GM23338 (cell line): ENCODE measurements around the gene THADA. TPM values are rescaled to one million over a fixed set of nuclear protein-coding genes. Genes with fewer than 3 reads are reported as not detected.

Experiments used
- ATAC-seq: fragments of 200-7000 bp; cut with Tn5 transposase; 3 replicates; pipeline ENCODE4 v1.9.1; 2020
- DNase-seq: peaks from one replicate; pipeline ENCODE4 v3.0.0-alpha.2; 2015; ENCODE audit warnings: low spot score
- H2AFZ ChIP-seq: fragments of 200-600 bp; sonication (generic); 2 replicates; pipeline ENCODE4 v1.8.0; 2016; ENCODE audit warnings: antibody characterized with exemption, mild to moderate bottlenecking, moderate library complexity
- H3F3A ChIP-seq: fragments of 200-600 bp; sonication (generic); replicated peaks from 2 replicates; pipeline ENCODE4 v1.8.0; 2017; ENCODE audit warnings: antibody characterized with exemption, mixed run types, low read depth
- H3K27ac ChIP-seq: fragments of 200-600 bp; sonication (generic); 2 replicates; pipeline ENCODE4 v1.6.1; 2016; ENCODE audit warnings: low read depth
- H3K27me3 ChIP-seq: fragments of 200-600 bp; sonication (generic); 2 replicates; pipeline ENCODE4 v1.8.0; 2016; ENCODE audit warnings: mild to moderate bottlenecking, mixed run types, moderate library complexity; ENCODE audit not compliant: insufficient read depth
- H3K36me3 ChIP-seq: fragments of 200-600 bp; sonication (generic); 2 replicates; pipeline ENCODE4 v1.8.0; 2016; ENCODE audit warnings: mild to moderate bottlenecking; ENCODE audit not compliant: insufficient read depth
- H3K4me1 ChIP-seq: fragments of 200-600 bp; sonication (generic); 2 replicates; pipeline ENCODE4 v1.8.0; 2016; ENCODE audit warnings: mild to moderate bottlenecking, moderate library complexity; ENCODE audit not compliant: insufficient read depth
- H3K4me2 ChIP-seq: fragments of 200-600 bp; sonication (generic); 2 replicates; pipeline ENCODE4 v1.7.1; 2017; ENCODE audit warnings: mixed run types
- H3K4me3 ChIP-seq: fragments of 200-600 bp; sonication (generic); 2 replicates; pipeline ENCODE4 v1.6.1; 2016; ENCODE audit warnings: mixed run types
- H3K79me2 ChIP-seq: fragments of 200-600 bp; sonication (generic); replicated peaks from 2 replicates; pipeline ENCODE4 v1.8.0; 2017; ENCODE audit warnings: mild to moderate bottlenecking; ENCODE audit not compliant: insufficient read depth
- H3K9me2 ChIP-seq: fragments of 200-600 bp; sonication (generic); 2 replicates; pipeline ENCODE4 v1.8.0; 2017; ENCODE audit not compliant: insufficient read depth
- H4K20me1 ChIP-seq: fragments of 200-600 bp; sonication (generic); replicated peaks from 2 replicates; pipeline ENCODE4 v1.8.0; 2017; ENCODE audit warnings: mild to moderate bottlenecking; ENCODE audit not compliant: insufficient read depth
- H3K27ac Mint-ChIP-seq: 2 replicates; pipeline ENCODE4 v1.8.0; 2020; ENCODE audit warnings: inconsistent platforms, mild to moderate bottlenecking, moderate library complexity, mixed read lengths
- H3K27me3 Mint-ChIP-seq: 3 replicates; pipeline ENCODE4 v1.8.0; 2022; ENCODE audit warnings: low read depth, mild to moderate bottlenecking, moderate library complexity, mixed read lengths, inconsistent platforms; ENCODE audit not compliant: insufficient read depth, poor library complexity
- H3K36me3 Mint-ChIP-seq: 3 replicates; pipeline ENCODE4 v1.8.0; 2021; ENCODE audit warnings: low read depth, mild to moderate bottlenecking, inconsistent platforms, moderate library complexity, mixed read lengths
- H3K4me1 Mint-ChIP-seq: 3 replicates; pipeline ENCODE4 v1.8.0; 2020; ENCODE audit warnings: mild to moderate bottlenecking, inconsistent platforms, mixed read lengths
- H3K4me3 Mint-ChIP-seq: 3 replicates; pipeline ENCODE4 v1.8.0; 2021; ENCODE audit warnings: moderate library complexity, mild to moderate bottlenecking, inconsistent platforms, mixed read lengths
- H3K9me3 Mint-ChIP-seq: 3 replicates; pipeline ENCODE4 v1.8.0; 2020; ENCODE audit warnings: moderate library complexity, mild to moderate bottlenecking, inconsistent platforms, mixed read lengths
- CREB1 ChIP-seq: fragments of 250-450 bp; sonication (Bioruptor Pico); IDR thresholded peaks from 2 replicates; pipeline ENCODE4 v1.5.0; 2020; ENCODE audit warnings: low read depth, mild to moderate bottlenecking, moderate library complexity
- EZH2 ChIP-seq: fragments of 200-600 bp; sonication (generic); IDR thresholded peaks from one replicate; pipeline ENCODE4 v1.8.0; 2017; ENCODE audit warnings: antibody characterized with exemption, mild to moderate bottlenecking, low read depth; ENCODE audit not compliant: unreplicated experiment
- EZH2phosphoT487 ChIP-seq: fragments of 200-600 bp; sonication (generic); IDR thresholded peaks from one replicate; pipeline ENCODE4 v1.8.1; 2018; ENCODE audit warnings: antibody characterized with exemption; ENCODE audit not compliant: unreplicated experiment
- JUNB ChIP-seq: IDR thresholded peaks from one replicate; pipeline ENCODE4 v1.6.1; 2016; ENCODE audit warnings: antibody characterized with exemption; ENCODE audit not compliant: unreplicated experiment
- NANOG ChIP-seq: IDR thresholded peaks from 2 replicates; pipeline ENCODE4 v1.6.1; 2016; ENCODE audit warnings: antibody characterized with exemption, borderline replicate concordance
- POLR2AphosphoS5 ChIP-seq: IDR thresholded peaks from 2 replicates; pipeline ENCODE4 v1.6.1; 2016; ENCODE audit warnings: antibody characterized with exemption, low read depth
- STAT1 ChIP-seq: IDR thresholded peaks from one replicate; pipeline ENCODE4 v1.6.1; 2016; ENCODE audit warnings: antibody characterized with exemption; ENCODE audit not compliant: unreplicated experiment
- ZNF114 ChIP-seq: fragments of 250-450 bp; sonication (Bioruptor Pico); IDR thresholded peaks from 2 replicates; pipeline ENCODE4 v1.5.0; 2020; ENCODE audit warnings: mild to moderate bottlenecking, moderate library complexity
- ZNF331 ChIP-seq: fragments of 250-450 bp; sonication (Bioruptor Pico); IDR thresholded peaks from 2 replicates; pipeline ENCODE4 v1.5.0; 2020; ENCODE audit warnings: low read depth, mild to moderate bottlenecking, moderate library complexity
- polyA plus RNA-seq: library from polyadenylated mRNA; unstranded; fragments of >200 nt; fragmentation: Nextera tagmentation; extraction: Ambion mirVana; gene quantifications from 2 replicates; pipeline ENCODE4 v1.2.1, GENCODE V29; 2016
- total RNA-seq: library from RNA; depleted of rRNA; stranded (reverse); fragments of >200 nt; shearing (Covaris generic); gene quantifications from 2 replicates; pipeline ENCODE4 v1.2.3, GENCODE V29; 2014
- TF ChIP-seq, protein P1 (sequence below): IDR thresholded peaks from one replicate; pipeline ENCODE4 v1.6.1; 2018; ENCODE audit warnings: antibody characterized with exemption; ENCODE audit not compliant: unreplicated experiment
- TF ChIP-seq, protein P2 (sequence below): fragments of 250-450 bp; sonication (Bioruptor Pico); IDR thresholded peaks from 2 replicates; pipeline ENCODE4 v1.5.0; 2020; ENCODE audit warnings: mild to moderate bottlenecking, moderate library complexity
- TF ChIP-seq, protein P3 (sequence below): IDR thresholded peaks from 2 replicates; pipeline ENCODE4 v1.6.1; 2016; ENCODE audit warnings: antibody characterized with exemption
- TF ChIP-seq, protein P4 (sequence below), 2 experiments: fragments of 200-600 bp in 1 of 2; sonication (generic) in 1 of 2; conservative IDR thresholded peaks; 2 replicates each; pipeline versions ENCODE4 v1.5.1 to v1.6.1; 2016 to 2017; ENCODE audit warnings: antibody characterized with exemption in 2 of 2, low read depth in 2 of 2, mild to moderate bottlenecking in 2 of 2, moderate library complexity in 1 of 2

THADA gene
- total and polyA plus RNA-seq, 2 experiments from 2014 or later = 17.0 to 30.7 TPM

GRCh38 chr2:43312755-43313641 lies 282.8 kb downstream of the THADA start:
- Histone ChIP-seq H3K9me2 (no peaks in the 10 kb centered on the region), H3K27ac (no peak overlapping the region), H3K4me1 (no peaks in the 10 kb centered on the region), H3K36me3 (no peaks in the 10 kb centered on the region), H3K27me3 (no peaks in the 10 kb centered on the region), H2AFZ (no peak overlapping the region), H3K4me2 (no peak overlapping the region), H3F3A (no peaks in the 10 kb centered on the region), H3K79me2 (no peaks in the 10 kb centered on the region), H4K20me1 (no peaks in the 10 kb centered on the region), H3K4me3 (no peak overlapping the region)
- ATAC-seq = no peak
- no peaks in the 10 kb centered on the region for H3K27me3 Mint-ChIP-seq
- H3K4me3 Mint-ChIP-seq = no peak overlapping the region
- H3K4me1 Mint-ChIP-seq = peaks cover 5% of the 10 kb centered on the region; the same call in 2 of the 3 replicates
- DNase-seq = peak; percentile 15
- TF ChIP-seq ZNF331 (CRISPR knock-in tag) (no peak), POLR2AphosphoS5 (no peak), EZH2 (no peak), JUNB (no peak), ZNF114 (no peak), EZH2phosphoT487 (no peak), STAT1 (no peak), CREB1 (no peak), NANOG (no peak)
- TF ChIP-seq, protein P1, sequence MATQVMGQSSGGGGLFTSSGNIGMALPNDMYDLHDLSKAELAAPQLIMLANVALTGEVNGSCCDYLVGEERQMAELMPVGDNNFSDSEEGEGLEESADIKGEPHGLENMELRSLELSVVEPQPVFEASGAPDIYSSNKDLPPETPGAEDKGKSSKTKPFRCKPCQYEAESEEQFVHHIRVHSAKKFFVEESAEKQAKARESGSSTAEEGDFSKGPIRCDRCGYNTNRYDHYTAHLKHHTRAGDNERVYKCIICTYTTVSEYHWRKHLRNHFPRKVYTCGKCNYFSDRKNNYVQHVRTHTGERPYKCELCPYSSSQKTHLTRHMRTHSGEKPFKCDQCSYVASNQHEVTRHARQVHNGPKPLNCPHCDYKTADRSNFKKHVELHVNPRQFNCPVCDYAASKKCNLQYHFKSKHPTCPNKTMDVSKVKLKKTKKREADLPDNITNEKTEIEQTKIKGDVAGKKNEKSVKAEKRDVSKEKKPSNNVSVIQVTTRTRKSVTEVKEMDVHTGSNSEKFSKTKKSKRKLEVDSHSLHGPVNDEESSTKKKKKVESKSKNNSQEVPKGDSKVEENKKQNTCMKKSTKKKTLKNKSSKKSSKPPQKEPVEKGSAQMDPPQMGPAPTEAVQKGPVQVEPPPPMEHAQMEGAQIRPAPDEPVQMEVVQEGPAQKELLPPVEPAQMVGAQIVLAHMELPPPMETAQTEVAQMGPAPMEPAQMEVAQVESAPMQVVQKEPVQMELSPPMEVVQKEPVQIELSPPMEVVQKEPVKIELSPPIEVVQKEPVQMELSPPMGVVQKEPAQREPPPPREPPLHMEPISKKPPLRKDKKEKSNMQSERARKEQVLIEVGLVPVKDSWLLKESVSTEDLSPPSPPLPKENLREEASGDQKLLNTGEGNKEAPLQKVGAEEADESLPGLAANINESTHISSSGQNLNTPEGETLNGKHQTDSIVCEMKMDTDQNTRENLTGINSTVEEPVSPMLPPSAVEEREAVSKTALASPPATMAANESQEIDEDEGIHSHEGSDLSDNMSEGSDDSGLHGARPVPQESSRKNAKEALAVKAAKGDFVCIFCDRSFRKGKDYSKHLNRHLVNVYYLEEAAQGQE = no peak
- TF ChIP-seq, protein P2, sequence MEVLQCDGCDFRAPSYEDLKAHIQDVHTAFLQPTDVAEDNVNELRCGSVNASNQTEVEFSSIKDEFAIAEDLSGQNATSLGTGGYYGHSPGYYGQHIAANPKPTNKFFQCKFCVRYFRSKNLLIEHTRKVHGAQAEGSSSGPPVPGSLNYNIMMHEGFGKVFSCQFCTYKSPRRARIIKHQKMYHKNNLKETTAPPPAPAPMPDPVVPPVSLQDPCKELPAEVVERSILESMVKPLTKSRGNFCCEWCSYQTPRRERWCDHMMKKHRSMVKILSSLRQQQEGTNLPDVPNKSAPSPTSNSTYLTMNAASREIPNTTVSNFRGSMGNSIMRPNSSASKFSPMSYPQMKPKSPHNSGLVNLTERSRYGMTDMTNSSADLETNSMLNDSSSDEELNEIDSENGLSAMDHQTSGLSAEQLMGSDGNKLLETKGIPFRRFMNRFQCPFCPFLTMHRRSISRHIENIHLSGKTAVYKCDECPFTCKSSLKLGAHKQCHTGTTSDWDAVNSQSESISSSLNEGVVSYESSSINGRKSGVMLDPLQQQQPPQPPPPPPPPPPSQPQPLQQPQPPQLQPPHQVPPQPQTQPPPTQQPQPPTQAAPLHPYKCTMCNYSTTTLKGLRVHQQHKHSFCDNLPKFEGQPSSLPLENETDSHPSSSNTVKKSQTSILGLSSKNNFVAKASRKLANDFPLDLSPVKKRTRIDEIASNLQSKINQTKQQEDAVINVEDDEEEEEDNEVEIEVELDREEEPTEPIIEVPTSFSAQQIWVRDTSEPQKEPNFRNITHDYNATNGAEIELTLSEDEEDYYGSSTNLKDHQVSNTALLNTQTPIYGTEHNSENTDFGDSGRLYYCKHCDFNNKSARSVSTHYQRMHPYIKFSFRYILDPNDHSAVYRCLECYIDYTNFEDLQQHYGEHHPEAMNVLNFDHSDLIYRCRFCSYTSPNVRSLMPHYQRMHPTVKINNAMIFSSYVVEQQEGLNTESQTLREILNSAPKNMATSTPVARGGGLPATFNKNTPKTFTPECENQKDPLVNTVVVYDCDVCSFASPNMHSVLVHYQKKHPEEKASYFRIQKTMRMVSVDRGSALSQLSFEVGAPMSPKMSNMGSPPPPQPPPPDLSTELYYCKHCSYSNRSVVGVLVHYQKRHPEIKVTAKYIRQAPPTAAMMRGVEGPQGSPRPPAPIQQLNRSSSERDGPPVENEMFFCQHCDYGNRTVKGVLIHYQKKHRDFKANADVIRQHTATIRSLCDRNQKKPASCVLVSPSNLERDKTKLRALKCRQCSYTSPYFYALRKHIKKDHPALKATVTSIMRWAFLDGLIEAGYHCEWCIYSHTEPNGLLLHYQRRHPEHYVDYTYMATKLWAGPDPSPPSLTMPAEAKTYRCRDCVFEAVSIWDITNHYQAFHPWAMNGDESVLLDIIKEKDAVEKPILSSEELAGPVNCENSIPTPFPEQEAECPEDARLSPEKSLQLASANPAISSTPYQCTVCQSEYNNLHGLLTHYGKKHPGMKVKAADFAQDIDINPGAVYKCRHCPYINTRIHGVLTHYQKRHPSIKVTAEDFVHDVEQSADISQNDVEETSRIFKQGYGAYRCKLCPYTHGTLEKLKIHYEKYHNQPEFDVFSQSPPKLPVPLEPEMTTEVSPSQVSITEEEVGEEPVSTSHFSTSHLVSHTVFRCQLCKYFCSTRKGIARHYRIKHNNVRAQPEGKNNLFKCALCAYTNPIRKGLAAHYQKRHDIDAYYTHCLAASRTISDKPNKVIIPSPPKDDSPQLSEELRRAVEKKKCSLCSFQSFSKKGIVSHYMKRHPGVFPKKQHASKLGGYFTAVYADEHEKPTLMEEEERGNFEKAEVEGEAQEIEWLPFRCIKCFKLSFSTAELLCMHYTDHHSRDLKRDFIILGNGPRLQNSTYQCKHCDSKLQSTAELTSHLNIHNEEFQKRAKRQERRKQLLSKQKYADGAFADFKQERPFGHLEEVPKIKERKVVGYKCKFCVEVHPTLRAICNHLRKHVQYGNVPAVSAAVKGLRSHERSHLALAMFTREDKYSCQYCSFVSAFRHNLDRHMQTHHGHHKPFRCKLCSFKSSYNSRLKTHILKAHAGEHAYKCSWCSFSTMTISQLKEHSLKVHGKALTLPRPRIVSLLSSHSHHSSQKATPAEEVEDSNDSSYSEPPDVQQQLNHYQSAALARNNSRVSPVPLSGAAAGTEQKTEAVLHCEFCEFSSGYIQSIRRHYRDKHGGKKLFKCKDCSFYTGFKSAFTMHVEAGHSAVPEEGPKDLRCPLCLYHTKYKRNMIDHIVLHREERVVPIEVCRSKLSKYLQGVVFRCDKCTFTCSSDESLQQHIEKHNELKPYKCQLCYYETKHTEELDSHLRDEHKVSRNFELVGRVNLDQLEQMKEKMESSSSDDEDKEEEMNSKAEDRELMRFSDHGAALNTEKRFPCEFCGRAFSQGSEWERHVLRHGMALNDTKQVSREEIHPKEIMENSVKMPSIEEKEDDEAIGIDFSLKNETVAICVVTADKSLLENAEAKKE (CRISPR knock-in tag) = no peak
- TF ChIP-seq, protein P3, sequence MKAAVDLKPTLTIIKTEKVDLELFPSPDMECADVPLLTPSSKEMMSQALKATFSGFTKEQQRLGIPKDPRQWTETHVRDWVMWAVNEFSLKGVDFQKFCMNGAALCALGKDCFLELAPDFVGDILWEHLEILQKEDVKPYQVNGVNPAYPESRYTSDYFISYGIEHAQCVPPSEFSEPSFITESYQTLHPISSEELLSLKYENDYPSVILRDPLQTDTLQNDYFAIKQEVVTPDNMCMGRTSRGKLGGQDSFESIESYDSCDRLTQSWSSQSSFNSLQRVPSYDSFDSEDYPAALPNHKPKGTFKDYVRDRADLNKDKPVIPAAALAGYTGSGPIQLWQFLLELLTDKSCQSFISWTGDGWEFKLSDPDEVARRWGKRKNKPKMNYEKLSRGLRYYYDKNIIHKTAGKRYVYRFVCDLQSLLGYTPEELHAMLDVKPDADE = no peak
- TF ChIP-seq, protein P4, sequence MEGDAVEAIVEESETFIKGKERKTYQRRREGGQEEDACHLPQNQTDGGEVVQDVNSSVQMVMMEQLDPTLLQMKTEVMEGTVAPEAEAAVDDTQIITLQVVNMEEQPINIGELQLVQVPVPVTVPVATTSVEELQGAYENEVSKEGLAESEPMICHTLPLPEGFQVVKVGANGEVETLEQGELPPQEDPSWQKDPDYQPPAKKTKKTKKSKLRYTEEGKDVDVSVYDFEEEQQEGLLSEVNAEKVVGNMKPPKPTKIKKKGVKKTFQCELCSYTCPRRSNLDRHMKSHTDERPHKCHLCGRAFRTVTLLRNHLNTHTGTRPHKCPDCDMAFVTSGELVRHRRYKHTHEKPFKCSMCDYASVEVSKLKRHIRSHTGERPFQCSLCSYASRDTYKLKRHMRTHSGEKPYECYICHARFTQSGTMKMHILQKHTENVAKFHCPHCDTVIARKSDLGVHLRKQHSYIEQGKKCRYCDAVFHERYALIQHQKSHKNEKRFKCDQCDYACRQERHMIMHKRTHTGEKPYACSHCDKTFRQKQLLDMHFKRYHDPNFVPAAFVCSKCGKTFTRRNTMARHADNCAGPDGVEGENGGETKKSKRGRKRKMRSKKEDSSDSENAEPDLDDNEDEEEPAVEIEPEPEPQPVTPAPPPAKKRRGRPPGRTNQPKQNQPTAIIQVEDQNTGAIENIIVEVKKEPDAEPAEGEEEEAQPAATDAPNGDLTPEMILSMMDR (conservative IDR thresholded peaks at IDR 0.05; ENCODE audit: low read depth in 2 of 2) = no peak
- no peaks in the 10 kb centered on the region for H3K9me3 Mint-ChIP-seq
- H3K36me3 Mint-ChIP-seq = no peaks in the 10 kb centered on the region
- H3K27ac Mint-ChIP-seq = no peak overlapping the region
